HEK293 (cell line): ENCODE measurements around the gene LPCAT1.

ENCODE experiments used
- HOXA7 ChIP-seq: sonication (generic); formaldehyde crosslinking; IDR thresholded peaks from 2 replicates; pipeline ENCODE4 v1.8.1; 2022; ENCODE audit warnings: missing genetic modification reagents, borderline replicate concordance
- SALL2 ChIP-seq: fragments of 450-650 bp; formaldehyde crosslinking; IDR thresholded peaks from 2 replicates; pipeline ENCODE4 v1.5.0; 2017; ENCODE audit warnings: missing biosample characterization, mild to moderate bottlenecking, missing genetic modification characterization, borderline replicate concordance
- ZBTB1 ChIP-seq: fragments of 450-650 bp; formaldehyde crosslinking; IDR thresholded peaks from 2 replicates; pipeline ENCODE4 v1.5.1; 2016; ENCODE audit warnings: missing biosample characterization, missing genetic modification characterization
- ZNF121 ChIP-seq: fragments of 450-650 bp; formaldehyde crosslinking; IDR thresholded peaks from 2 replicates; pipeline ENCODE4 v1.5.1; 2016; ENCODE audit warnings: missing biosample characterization, missing genetic modification characterization
- ZNF274 ChIP-seq, 2 experiments: fragments of 200-500 bp in 1 of 2; fragments of 450-650 bp in 1 of 2; sonication (Bioruptor generic) in 1 of 2; formaldehyde crosslinking in 1 of 2; IDR thresholded peaks; 2 replicates each; pipeline versions ENCODE4 v1.5.1 to v1.6.1; 2014 to 2016; ENCODE audit warnings: borderline replicate concordance in 1 of 2, inconsistent platforms in 1 of 2, low read length in 1 of 2, missing biosample characterization in 1 of 2, missing genetic modification characterization in 1 of 2
- ZNF585B ChIP-seq: fragments of 450-650 bp; formaldehyde crosslinking; IDR thresholded peaks from 2 replicates; pipeline ENCODE4 v1.5.1; 2016; ENCODE audit warnings: missing biosample characterization, missing genetic modification characterization
- TF ChIP-seq, protein P1 (sequence below): fragments of 450-650 bp; formaldehyde crosslinking; IDR thresholded peaks from 2 replicates; pipeline ENCODE4 v1.5.1; 2016; ENCODE audit warnings: missing biosample characterization, missing genetic modification characterization, low read depth
- TF ChIP-seq, protein P2 (sequence below): fragments of 450-650 bp; formaldehyde crosslinking; IDR thresholded peaks from 2 replicates; pipeline ENCODE4 v1.5.1; 2016; ENCODE audit warnings: missing biosample characterization, missing genetic modification characterization
- TF ChIP-seq, protein P3 (sequence below): fragments of 450-650 bp; IDR thresholded peaks from 2 replicates; pipeline ENCODE4 v1.5.1; 2018; ENCODE audit warnings: missing biosample characterization, mild to moderate bottlenecking, missing genetic modification characterization
- TF ChIP-seq, protein P4 (sequence below): fragments of 450-650 bp; formaldehyde crosslinking; IDR thresholded peaks from 2 replicates; pipeline ENCODE4 v1.5.1; 2016; ENCODE audit warnings: missing biosample characterization, missing genetic modification characterization
- TF ChIP-seq, protein P5 (sequence below): fragments of 450-650 bp; formaldehyde crosslinking; IDR thresholded peaks from 2 replicates; pipeline ENCODE4 v1.5.1; 2016; ENCODE audit warnings: missing biosample characterization, missing genetic modification characterization

DNA sequence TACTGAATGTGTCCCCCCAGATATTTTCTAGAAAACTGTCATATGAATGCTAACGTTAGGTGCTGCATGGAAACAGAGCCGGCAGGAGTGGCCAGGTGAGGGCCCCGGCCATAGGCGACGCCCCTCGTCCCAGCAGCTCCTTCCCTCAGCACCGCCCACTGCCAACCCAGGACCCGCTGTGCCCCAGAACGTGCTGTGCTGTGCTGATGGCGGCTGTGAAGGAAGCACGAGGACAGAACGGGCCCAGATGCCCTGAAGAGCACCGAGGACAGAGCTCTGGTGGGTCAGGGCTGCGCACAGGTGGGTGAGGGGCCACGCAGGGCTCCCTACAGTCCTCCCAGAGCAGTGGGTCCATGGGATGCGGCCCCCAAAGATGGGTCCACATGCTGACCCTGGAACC lies 30.3 kb downstream of the LPCAT1 start:
- TF ChIP-seq, protein P1, sequence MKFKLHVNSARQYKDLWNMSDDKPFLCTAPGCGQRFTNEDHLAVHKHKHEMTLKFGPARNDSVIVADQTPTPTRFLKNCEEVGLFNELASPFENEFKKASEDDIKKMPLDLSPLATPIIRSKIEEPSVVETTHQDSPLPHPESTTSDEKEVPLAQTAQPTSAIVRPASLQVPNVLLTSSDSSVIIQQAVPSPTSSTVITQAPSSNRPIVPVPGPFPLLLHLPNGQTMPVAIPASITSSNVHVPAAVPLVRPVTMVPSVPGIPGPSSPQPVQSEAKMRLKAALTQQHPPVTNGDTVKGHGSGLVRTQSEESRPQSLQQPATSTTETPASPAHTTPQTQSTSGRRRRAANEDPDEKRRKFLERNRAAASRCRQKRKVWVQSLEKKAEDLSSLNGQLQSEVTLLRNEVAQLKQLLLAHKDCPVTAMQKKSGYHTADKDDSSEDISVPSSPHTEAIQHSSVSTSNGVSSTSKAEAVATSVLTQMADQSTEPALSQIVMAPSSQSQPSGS = no peak
- TF ChIP-seq, protein P2, sequence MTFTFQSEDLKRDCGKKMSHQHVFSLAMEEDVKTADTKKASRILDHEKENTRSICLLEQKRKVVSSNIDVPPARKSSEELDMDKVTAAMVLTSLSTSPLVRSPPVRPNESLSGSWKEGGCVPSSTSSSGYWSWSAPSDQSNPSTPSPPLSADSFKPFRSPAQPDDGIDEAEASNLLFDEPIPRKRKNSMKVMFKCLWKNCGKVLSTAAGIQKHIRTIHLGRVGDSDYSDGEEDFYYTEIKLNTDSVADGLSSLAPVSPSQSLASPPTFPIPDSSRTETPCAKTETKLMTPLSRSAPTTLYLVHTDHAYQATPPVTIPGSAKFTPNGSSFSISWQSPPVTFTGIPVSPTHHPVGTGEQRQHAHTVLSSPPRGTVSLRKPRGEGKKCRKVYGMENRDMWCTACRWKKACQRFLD (tag by site-specific recombination) = no peak
- TF ChIP-seq SALL2 (tag by site-specific recombination) = no peak
- no peak for TF ChIP-seq ZNF585B
- TF ChIP-seq, protein P3, sequence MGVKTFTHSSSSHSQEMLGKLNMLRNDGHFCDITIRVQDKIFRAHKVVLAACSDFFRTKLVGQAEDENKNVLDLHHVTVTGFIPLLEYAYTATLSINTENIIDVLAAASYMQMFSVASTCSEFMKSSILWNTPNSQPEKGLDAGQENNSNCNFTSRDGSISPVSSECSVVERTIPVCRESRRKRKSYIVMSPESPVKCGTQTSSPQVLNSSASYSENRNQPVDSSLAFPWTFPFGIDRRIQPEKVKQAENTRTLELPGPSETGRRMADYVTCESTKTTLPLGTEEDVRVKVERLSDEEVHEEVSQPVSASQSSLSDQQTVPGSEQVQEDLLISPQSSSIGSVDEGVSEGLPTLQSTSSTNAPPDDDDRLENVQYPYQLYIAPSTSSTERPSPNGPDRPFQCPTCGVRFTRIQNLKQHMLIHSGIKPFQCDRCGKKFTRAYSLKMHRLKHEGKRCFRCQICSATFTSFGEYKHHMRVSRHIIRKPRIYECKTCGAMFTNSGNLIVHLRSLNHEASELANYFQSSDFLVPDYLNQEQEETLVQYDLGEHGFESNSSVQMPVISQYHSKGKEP (tag by site-specific recombination) = no peak
- TF ChIP-seq, protein P4, sequence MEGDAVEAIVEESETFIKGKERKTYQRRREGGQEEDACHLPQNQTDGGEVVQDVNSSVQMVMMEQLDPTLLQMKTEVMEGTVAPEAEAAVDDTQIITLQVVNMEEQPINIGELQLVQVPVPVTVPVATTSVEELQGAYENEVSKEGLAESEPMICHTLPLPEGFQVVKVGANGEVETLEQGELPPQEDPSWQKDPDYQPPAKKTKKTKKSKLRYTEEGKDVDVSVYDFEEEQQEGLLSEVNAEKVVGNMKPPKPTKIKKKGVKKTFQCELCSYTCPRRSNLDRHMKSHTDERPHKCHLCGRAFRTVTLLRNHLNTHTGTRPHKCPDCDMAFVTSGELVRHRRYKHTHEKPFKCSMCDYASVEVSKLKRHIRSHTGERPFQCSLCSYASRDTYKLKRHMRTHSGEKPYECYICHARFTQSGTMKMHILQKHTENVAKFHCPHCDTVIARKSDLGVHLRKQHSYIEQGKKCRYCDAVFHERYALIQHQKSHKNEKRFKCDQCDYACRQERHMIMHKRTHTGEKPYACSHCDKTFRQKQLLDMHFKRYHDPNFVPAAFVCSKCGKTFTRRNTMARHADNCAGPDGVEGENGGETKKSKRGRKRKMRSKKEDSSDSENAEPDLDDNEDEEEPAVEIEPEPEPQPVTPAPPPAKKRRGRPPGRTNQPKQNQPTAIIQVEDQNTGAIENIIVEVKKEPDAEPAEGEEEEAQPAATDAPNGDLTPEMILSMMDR (tag by site-specific recombination) = no peak
- TF ChIP-seq ZNF274 (IDR thresholded peaks at IDR 0.05; ENCODE audit: low read length) = no peak
- no peak for TF ChIP-seq ZNF274 (tag by site-specific recombination; IDR thresholded peaks at IDR 0.05; ENCODE audit: borderline replicate concordance)
- TF ChIP-seq HOXA7 (CRISPR knock-in tag) = no peak
- no peak for TF ChIP-seq ZNF121 (tag by site-specific recombination)
- TF ChIP-seq, protein P5, sequence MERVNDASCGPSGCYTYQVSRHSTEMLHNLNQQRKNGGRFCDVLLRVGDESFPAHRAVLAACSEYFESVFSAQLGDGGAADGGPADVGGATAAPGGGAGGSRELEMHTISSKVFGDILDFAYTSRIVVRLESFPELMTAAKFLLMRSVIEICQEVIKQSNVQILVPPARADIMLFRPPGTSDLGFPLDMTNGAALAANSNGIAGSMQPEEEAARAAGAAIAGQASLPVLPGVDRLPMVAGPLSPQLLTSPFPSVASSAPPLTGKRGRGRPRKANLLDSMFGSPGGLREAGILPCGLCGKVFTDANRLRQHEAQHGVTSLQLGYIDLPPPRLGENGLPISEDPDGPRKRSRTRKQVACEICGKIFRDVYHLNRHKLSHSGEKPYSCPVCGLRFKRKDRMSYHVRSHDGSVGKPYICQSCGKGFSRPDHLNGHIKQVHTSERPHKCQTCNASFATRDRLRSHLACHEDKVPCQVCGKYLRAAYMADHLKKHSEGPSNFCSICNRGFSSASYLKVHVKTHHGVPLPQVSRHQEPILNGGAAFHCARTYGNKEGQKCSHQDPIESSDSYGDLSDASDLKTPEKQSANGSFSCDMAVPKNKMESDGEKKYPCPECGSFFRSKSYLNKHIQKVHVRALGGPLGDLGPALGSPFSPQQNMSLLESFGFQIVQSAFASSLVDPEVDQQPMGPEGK (tag by site-specific recombination) = no peak
- TF ChIP-seq ZBTB1 = no peak
